Measurements from ENCODE around the gene EEF2K. TPM values are rescaled to one million over a fixed set of nuclear protein-coding genes. Genes with fewer than 3 reads are reported as not detected.
"Not testable (repeated sequence)": the region's sequence is repeated elsewhere in the genome, so short reads cannot be mapped to it uniquely, and the experiment has no call there.

EEF2K gene
- polyA plus RNA-seq, 4 donors, result 11.2 to 16.0 (median 14.6) TPM

GRCh38 chr16:22189473-22190080 lies 16.5 kb upstream of the EEF2K start:
- DNase-seq (ENCODE audit: low read depth in 4 of 4, low spot score in 3 of 4), result no peak

GRCh38 chr16:22190081-22190775 lies 15.8 kb upstream of the EEF2K start:
- DNase-seq (ENCODE audit: low read depth in 4 of 4, low spot score in 3 of 4), result no peak

GRCh38 chr16:22190776-22191531 lies 15.1 kb upstream of the EEF2K start:
- peak; percentile 99 to 100 (median 100) for DNase-seq (ENCODE audit: low read depth in 4 of 4, low spot score in 3 of 4)

- no peak for DNase-seq (ENCODE audit: low read depth in 4 of 4, low spot score in 3 of 4)
Observed at GRCh38 chr16:22191532-22192260, 14.4 kb upstream of the EEF2K start.

GRCh38 chr16:22192261-22193062 lies 13.6 kb upstream of the EEF2K start:
- DNase-seq (ENCODE audit: low read depth in 4 of 4, low spot score in 3 of 4), result no peak

GRCh38 chr16:22193063-22193411 lies 13.0 kb upstream of the EEF2K start:
- DNase-seq (ENCODE audit: low read depth in 4 of 4, low spot score in 3 of 4), result no peak

- no peak for DNase-seq (ENCODE audit: low read depth in 4 of 4, low spot score in 3 of 4)
Observed at GRCh38 chr16:22194707-22195444, 11.2 kb upstream of the EEF2K start.

GRCh38 chr16:22195445-22195694 lies 10.7 kb upstream of the EEF2K start:
- no peak for DNase-seq (ENCODE audit: low read depth in 4 of 4, low spot score in 3 of 4)

GRCh38 chr16:22195695-22196558 lies 10.2 kb upstream of the EEF2K start:
- DNase-seq (ENCODE audit: low read depth in 4 of 4, low spot score in 3 of 4), result peak; percentile 85 to 94 (median 90)

- not testable (repeated sequence) for DNase-seq (ENCODE audit: low read depth in 4 of 4, low spot score in 3 of 4)
Observed at GRCh38 chr16:22196559-22197168, 9.4 kb upstream of the EEF2K start.

GRCh38 chr16:22198547-22199293 lies 7.4 kb upstream of the EEF2K start:
- no peak for DNase-seq (ENCODE audit: low read depth in 4 of 4, low spot score in 3 of 4)

- no peak for DNase-seq (ENCODE audit: low read depth in 4 of 4, low spot score in 3 of 4)
Observed at GRCh38 chr16:22202261-22202637, 3.8 kb upstream of the EEF2K start.

- DNase-seq (ENCODE audit: low read depth in 4 of 4, low spot score in 3 of 4), result no peak
Observed at GRCh38 chr16:22203091-22203490, 3.0 kb upstream of the EEF2K start.

GRCh38 chr16:22204091-22204655 lies 1.9 kb upstream of the EEF2K start:
- no peak for DNase-seq (ENCODE audit: low read depth in 4 of 4, low spot score in 3 of 4)

GRCh38 chr16:22205577-22206012 lies 483 bp upstream of the EEF2K start:
- no peak for DNase-seq (ENCODE audit: low read depth in 4 of 4, low spot score in 3 of 4)

- DNase-seq (ENCODE audit: low read depth in 4 of 4, low spot score in 3 of 4), result no peak
Observed at GRCh38 chr16:22206842-22207714, 1.0 kb downstream of the EEF2K start.

Measured in left renal pelvis (tissue), 4 donors.